DOHH2 (cell line): ENCODE measurements around the gene SEMA5B.

Source experiments
- H3F3A ChIP-seq: fragments of 200-600 bp; sonication (generic), shearing (Covaris generic); 2 replicates; pipeline ENCODE4 v1.6.0; 2016; ENCODE audit warnings: antibody characterized with exemption, mild to moderate bottlenecking; ENCODE audit not compliant: control insufficient read depth, insufficient read depth
- H3K27ac ChIP-seq: fragments of 200-600 bp; sonication (generic); 2 replicates; pipeline ENCODE4 v1.5.1; 2014; ENCODE audit warnings: low read depth, mild to moderate bottlenecking, low read length, moderate library complexity
- H3K27me3 ChIP-seq: fragments of 200-600 bp; sonication (generic); 2 replicates; pipeline ENCODE4 v1.6.1; 2014; ENCODE audit warnings: mild to moderate bottlenecking, low read length, mixed read lengths; ENCODE audit not compliant: control insufficient read depth
- H3K36me3 ChIP-seq: fragments of 200-600 bp; sonication (generic); 2 replicates; pipeline ENCODE4 v1.6.1; 2014; ENCODE audit warnings: mild to moderate bottlenecking, low read length, moderate library complexity, mixed read lengths; ENCODE audit not compliant: control insufficient read depth
- H3K4me1 ChIP-seq: fragments of 200-600 bp; sonication (generic); 2 replicates; pipeline ENCODE4 v1.6.1; 2014; ENCODE audit warnings: mild to moderate bottlenecking, low read length, mixed read lengths; ENCODE audit not compliant: control insufficient read depth
- H3K4me2 ChIP-seq: fragments of 200-600 bp; sonication (generic); 2 replicates; pipeline ENCODE4 v1.6.0; 2014; ENCODE audit warnings: mild to moderate bottlenecking, low read length, moderate library complexity
- H3K4me3 ChIP-seq: fragments of 200-600 bp; sonication (generic); 2 replicates; pipeline ENCODE4 v1.5.1; 2014; ENCODE audit warnings: mild to moderate bottlenecking, low read length, mixed read lengths
- H3K79me2 ChIP-seq: fragments of 200-600 bp; sonication (generic); 2 replicates; pipeline ENCODE4 v1.6.1; 2014; ENCODE audit warnings: mild to moderate bottlenecking, low read length, mixed read lengths; ENCODE audit not compliant: control insufficient read depth
- H3K9me2 ChIP-seq: fragments of 200-600 bp; sonication (generic); replicated peaks from 2 replicates; pipeline ENCODE4 v1.6.1; 2014; ENCODE audit warnings: mild to moderate bottlenecking, low read length, mixed read lengths; ENCODE audit not compliant: control insufficient read depth
- H3K9me3 ChIP-seq: fragments of 200-600 bp; sonication (generic); 2 replicates; pipeline ENCODE4 v1.6.1; 2014; ENCODE audit warnings: antibody characterized with exemption, low read length, mixed read lengths; ENCODE audit not compliant: control insufficient read depth, insufficient read depth
- H4K20me1 ChIP-seq: fragments of 200-600 bp; sonication (generic); 2 replicates; pipeline ENCODE4 v1.6.0; 2014; ENCODE audit warnings: low read depth, mild to moderate bottlenecking, antibody characterized with exemption, low read length, moderate library complexity; ENCODE audit not compliant: control insufficient read depth, insufficient read depth
- CTCF ChIP-seq: fragments of 200-600 bp; sonication (generic); IDR thresholded peaks from one replicate; pipeline ENCODE4 v1.5.1; 2014; ENCODE audit warnings: antibody characterized with exemption, mild to moderate bottlenecking, low read depth, low read length; ENCODE audit not compliant: poor library complexity, severe bottlenecking
- EZH2phosphoT487 ChIP-seq: fragments of 200-600 bp; sonication (generic); IDR thresholded peaks from 2 replicates; pipeline ENCODE4 v1.6.1; 2017; ENCODE audit warnings: borderline replicate concordance, mild to moderate bottlenecking, antibody characterized with exemption, low read length, moderate library complexity, mixed read lengths

SEMA5B gene

GRCh38 chr3:123036352-123037014 is 8.9 kb upstream of the SEMA5B start:
- Histone ChIP-seq H4K20me1 (no peaks in the 10 kb centered on the region), H3K9me2 (no peaks in the 10 kb centered on the region), H3K4me3 (no peak overlapping the region), H3K79me2 (no peaks in the 10 kb centered on the region), H3K4me1 (no peaks in the 10 kb centered on the region), H3K36me3 (no peaks in the 10 kb centered on the region), H3K9me3 (no peaks in the 10 kb centered on the region), H3K27ac (no peak overlapping the region), H3K4me2 (no peak overlapping the region), H3K27me3 (peaks cover 35% of the 10 kb centered on the region), H3F3A (no peaks in the 10 kb centered on the region)
- TF ChIP-seq CTCF (no peak), EZH2phosphoT487 (no peak)

GRCh38 chr3:123034996-123035395 is 7.4 kb upstream of the SEMA5B start:
- Histone ChIP-seq H3K79me2 (no peaks in the 10 kb centered on the region), H3K4me1 (no peaks in the 10 kb centered on the region), H3K9me2 (no peaks in the 10 kb centered on the region), H3K9me3 (no peaks in the 10 kb centered on the region), H4K20me1 (no peaks in the 10 kb centered on the region), H3K36me3 (no peaks in the 10 kb centered on the region), H3K27me3 (peaks cover 49% of the 10 kb centered on the region), H3F3A (no peaks in the 10 kb centered on the region), H3K27ac (no peak overlapping the region), H3K4me2 (no peak overlapping the region), H3K4me3 (no peak overlapping the region)
- TF ChIP-seq CTCF = no peak
- no peak for TF ChIP-seq EZH2phosphoT487

- Histone ChIP-seq H3K27ac (no peak overlapping the region), H3K79me2 (no peaks in the 10 kb centered on the region), H3K4me3 (no peak overlapping the region), H3K9me3 (no peaks in the 10 kb centered on the region), H3K4me2 (no peak overlapping the region), H3K4me1 (no peaks in the 10 kb centered on the region), H3F3A (no peaks in the 10 kb centered on the region), H4K20me1 (no peaks in the 10 kb centered on the region), H3K9me2 (no peaks in the 10 kb centered on the region), H3K27me3 (peaks cover 55% of the 10 kb centered on the region), H3K36me3 (no peaks in the 10 kb centered on the region)
- no peak for TF ChIP-seq CTCF
- no peak for TF ChIP-seq EZH2phosphoT487
Observed at GRCh38 chr3:123034120-123034519, 6.6 kb upstream of the SEMA5B start.
